ENCODE measurements around the gene DUSP28. TPM values are rescaled to one million over a fixed set of nuclear protein-coding genes. Genes with fewer than 3 reads are reported as not detected.

DUSP28 gene
- total and polyA plus RNA-seq, 2 experiments from 2014 or later, result 2.7 to 4.3 TPM

- Histone ChIP-seq H3F3A (replicated peaks; ENCODE audit: low read depth) (no peaks in the 10 kb centered on the region), H3K27ac (ENCODE audit: low read depth) (no peak overlapping the region), H3K4me2 (no peak overlapping the region), H3K79me2 (replicated peaks; ENCODE audit: insufficient read depth) (no peaks in the 10 kb centered on the region), H4K20me1 (replicated peaks; ENCODE audit: insufficient read depth) (no peaks in the 10 kb centered on the region; the same call in 1 of the 2 replicates), H3K27me3 (ENCODE audit: insufficient read depth) (no peaks in the 10 kb centered on the region), H3K4me3 (no peak overlapping the region), H2AFZ (no peak overlapping the region), H3K4me1 (ENCODE audit: insufficient read depth) (no peaks in the 10 kb centered on the region), H3K36me3 (ENCODE audit: insufficient read depth) (no peaks in the 10 kb centered on the region), H3K9me2 (ENCODE audit: insufficient read depth) (no peaks in the 10 kb centered on the region)
- Mint-ChIP-seq H3K36me3 (ENCODE audit: low read depth) (peaks cover 2% of the 10 kb centered on the region; the same call in 1 of the 3 replicates), H3K9me3 (no peaks in the 10 kb centered on the region), H3K4me3 (no peak overlapping the region), H3K4me1 (no peaks in the 10 kb centered on the region), H3K27me3 (ENCODE audit: insufficient read depth, low read depth, poor library complexity) (peaks cover 2% of the 10 kb centered on the region), H3K27ac (no peak overlapping the region)
- TF ChIP-seq POLR2AphosphoS5 (IDR thresholded peaks at IDR 0.05; ENCODE audit: low read depth), result no peak
- TF ChIP-seq CREB1 (CRISPR knock-in tag; IDR thresholded peaks at IDR 0.05; ENCODE audit: low read depth), result no peak
- TF ChIP-seq, protein P1, sequence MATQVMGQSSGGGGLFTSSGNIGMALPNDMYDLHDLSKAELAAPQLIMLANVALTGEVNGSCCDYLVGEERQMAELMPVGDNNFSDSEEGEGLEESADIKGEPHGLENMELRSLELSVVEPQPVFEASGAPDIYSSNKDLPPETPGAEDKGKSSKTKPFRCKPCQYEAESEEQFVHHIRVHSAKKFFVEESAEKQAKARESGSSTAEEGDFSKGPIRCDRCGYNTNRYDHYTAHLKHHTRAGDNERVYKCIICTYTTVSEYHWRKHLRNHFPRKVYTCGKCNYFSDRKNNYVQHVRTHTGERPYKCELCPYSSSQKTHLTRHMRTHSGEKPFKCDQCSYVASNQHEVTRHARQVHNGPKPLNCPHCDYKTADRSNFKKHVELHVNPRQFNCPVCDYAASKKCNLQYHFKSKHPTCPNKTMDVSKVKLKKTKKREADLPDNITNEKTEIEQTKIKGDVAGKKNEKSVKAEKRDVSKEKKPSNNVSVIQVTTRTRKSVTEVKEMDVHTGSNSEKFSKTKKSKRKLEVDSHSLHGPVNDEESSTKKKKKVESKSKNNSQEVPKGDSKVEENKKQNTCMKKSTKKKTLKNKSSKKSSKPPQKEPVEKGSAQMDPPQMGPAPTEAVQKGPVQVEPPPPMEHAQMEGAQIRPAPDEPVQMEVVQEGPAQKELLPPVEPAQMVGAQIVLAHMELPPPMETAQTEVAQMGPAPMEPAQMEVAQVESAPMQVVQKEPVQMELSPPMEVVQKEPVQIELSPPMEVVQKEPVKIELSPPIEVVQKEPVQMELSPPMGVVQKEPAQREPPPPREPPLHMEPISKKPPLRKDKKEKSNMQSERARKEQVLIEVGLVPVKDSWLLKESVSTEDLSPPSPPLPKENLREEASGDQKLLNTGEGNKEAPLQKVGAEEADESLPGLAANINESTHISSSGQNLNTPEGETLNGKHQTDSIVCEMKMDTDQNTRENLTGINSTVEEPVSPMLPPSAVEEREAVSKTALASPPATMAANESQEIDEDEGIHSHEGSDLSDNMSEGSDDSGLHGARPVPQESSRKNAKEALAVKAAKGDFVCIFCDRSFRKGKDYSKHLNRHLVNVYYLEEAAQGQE (IDR thresholded peaks at IDR 0.05; ENCODE audit: unreplicated experiment), result no peak
- TF ChIP-seq NANOG (IDR thresholded peaks at IDR 0.05; ENCODE audit: borderline replicate concordance), result no peak
- no peak for TF ChIP-seq EZH2 (IDR thresholded peaks at IDR 0.05; ENCODE audit: low read depth, unreplicated experiment)
- TF ChIP-seq ETS1 (IDR thresholded peaks at IDR 0.05), result no peak
- TF ChIP-seq ZNF462 (CRISPR knock-in tag; IDR thresholded peaks at IDR 0.05), result no peak
- no peak for TF ChIP-seq EZH2phosphoT487 (IDR thresholded peaks at IDR 0.05; ENCODE audit: unreplicated experiment)
- TF ChIP-seq ZNF114 (CRISPR knock-in tag; IDR thresholded peaks at IDR 0.05), result no peak
- no peak for TF ChIP-seq ZNF331 (CRISPR knock-in tag; IDR thresholded peaks at IDR 0.05; ENCODE audit: low read depth)
- TF ChIP-seq CTCF (conservative IDR thresholded peaks at IDR 0.05; ENCODE audit: low read depth in 2 of 2), result no peak
- no peak for TF ChIP-seq STAT1 (IDR thresholded peaks at IDR 0.05; ENCODE audit: unreplicated experiment)
- no peak for TF ChIP-seq JUNB (IDR thresholded peaks at IDR 0.05; ENCODE audit: unreplicated experiment)
- no peak for ATAC-seq
- DNase-seq (ENCODE audit: low spot score), result no peak
Observed at GRCh38 chr2:240603081-240603835, 43.1 kb downstream of the DUSP28 start.

Data from GM23338 (cell line).